ENCODE data around the gene FAM193B. TPM values are rescaled to one million over a fixed set of nuclear protein-coding genes. Genes with fewer than 3 reads are reported as not detected.
A peak's percentile ranks its signal among the peaks of the same experiment; 100 is the strongest.
"Not testable (repeated sequence)": the region's sequence is repeated elsewhere in the genome, so short reads cannot be mapped to it uniquely, and the experiment has no call there.

The FAM193B gene
- total RNA-seq, 3 donors from 2014 or later: 54.7 to 63.7 (median 62.1) TPM

DNA sequence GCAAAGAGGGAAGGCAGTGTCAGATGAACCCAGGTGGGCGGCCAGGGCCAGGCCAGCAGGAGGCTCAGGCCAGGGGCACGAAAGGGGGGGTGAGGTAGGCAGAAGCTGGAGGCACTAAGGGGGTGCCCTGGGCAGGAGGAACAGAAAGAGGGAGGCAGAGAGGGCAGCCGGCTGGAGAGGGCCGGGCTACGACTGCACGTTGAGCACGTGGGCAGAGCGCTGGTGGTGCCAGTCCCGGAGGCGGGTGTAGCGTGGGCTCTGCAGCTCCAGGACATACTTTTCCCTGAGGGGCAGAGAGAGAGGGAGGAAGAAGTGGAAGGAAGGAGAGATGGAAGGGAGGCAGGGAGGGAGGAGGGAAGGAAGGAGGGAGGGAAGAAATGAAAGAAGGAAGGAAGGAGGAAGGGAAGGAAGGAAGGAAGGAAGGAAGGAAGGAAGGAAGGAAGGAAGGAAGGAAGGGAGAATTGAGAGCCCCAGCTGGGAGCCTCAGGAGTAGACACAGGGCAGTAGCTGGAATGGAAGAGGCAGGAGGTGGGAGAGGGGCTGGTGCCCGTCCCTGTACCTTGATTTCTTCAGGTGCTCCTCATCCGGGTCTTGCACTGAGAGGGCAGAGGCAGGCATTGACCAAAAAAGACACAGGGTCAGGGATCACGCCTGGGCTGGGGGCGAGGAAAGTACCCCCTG lies 63.9 kb downstream of the FAM193B start:
- ATAC-seq (no peak), DNase-seq (no peak)
- Mint-ChIP-seq H3K36me3 (ENCODE audit: insufficient read depth) (peaks cover 6% of the 10 kb centered on the region), H3K4me3 (no peak overlapping the region), H3K9me3 (no peaks in the 10 kb centered on the region), H3K27me3 (ENCODE audit: low read depth) (no peaks in the 10 kb centered on the region), H3K4me1 (ENCODE audit: low read depth) (peaks cover 7% of the 10 kb centered on the region)

DNA sequence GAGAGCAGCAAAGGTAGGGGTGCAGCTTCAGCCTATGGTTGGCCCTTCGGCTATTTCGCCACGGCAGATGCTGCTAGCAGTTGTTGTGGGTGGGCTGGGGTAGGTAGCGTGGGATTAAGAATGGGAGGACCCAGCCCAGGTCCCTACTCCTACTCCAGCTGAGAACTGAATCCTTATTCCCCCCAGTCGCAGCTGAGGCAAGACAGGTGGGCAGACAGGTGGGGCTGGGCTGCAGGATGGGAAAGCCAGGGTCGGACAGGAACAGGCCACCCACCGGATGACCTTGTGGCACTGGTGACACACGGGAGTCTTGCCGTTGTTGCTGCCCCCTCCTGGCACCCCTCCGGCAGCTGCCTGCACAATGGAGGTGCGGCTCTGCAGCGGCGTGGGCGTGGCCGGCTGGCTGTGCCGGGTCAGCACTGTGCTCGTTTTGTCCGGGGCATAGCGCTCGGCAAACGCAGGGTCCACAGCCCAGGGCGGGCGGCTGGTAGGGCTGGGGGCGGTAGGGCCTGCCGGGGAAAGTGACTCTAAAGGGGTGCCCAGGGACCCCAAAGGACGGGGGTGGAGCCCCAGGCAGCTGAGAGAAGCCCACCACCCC lies 65.1 kb downstream of the FAM193B start:
- H3K4me1 Mint-ChIP-seq (ENCODE audit: low read depth): peaks cover 4% of the 10 kb centered on the region
- H3K36me3 Mint-ChIP-seq (ENCODE audit: insufficient read depth): peaks cover 6% of the 10 kb centered on the region
- DNase-seq: no peak
- no peak overlapping the region for H3K4me3 Mint-ChIP-seq
- H3K27me3 Mint-ChIP-seq (ENCODE audit: low read depth): no peaks in the 10 kb centered on the region
- ATAC-seq: no peak
- H3K9me3 Mint-ChIP-seq: no peaks in the 10 kb centered on the region

DNA sequence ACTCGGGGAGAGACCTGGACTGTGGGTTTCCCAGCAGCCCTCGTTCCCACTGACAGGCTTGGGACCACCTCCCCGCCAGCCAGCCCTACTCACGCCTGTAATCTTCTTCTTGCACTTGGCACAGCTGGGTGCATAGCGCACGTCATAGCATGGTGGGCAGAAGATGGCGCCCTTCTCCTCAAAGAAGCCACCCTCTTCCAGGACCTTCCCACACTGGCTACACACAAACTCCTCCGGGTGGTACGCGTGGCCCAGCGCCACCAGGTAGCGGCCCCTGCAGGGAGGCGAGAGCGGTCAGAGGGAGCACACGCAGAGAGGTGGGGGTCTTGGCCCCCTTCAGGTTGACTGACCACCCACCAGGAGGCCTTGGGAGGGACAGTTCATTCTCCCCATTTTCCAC lies 66.4 kb downstream of the FAM193B start:
- no peaks in the 10 kb centered on the region for H3K27me3 Mint-ChIP-seq (ENCODE audit: low read depth)
- H3K36me3 Mint-ChIP-seq (ENCODE audit: insufficient read depth): peaks cover 4% of the 10 kb centered on the region

DNA sequence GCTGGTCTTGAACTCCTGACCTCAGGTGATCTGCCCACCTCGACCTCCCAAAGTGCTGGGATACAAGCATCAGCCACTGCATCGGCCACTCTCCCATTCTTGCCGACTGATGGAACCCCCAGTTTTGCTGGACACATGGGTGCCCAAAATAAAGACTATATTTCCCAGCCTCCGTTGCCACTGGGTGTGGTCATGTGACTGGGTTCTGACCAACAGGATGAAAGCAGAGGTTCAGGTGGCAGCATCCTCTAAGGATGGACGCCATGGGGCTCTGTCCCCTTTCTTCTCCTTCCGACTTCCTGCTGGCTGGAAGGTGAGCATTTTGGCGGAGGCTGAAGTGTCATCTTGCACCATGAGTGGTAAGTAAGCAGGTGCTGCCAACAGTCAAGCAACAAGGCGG lies 67.2 kb downstream of the FAM193B start:
- H3K4me3 Mint-ChIP-seq: no peak overlapping the region
- no peaks in the 10 kb centered on the region for H3K9me3 Mint-ChIP-seq
- no peaks in the 10 kb centered on the region for H3K27me3 Mint-ChIP-seq (ENCODE audit: low read depth)
- no peak for ATAC-seq
- no peaks in the 10 kb centered on the region for H3K4me1 Mint-ChIP-seq (ENCODE audit: low read depth)
- peaks cover 1% of the 10 kb centered on the region for H3K36me3 Mint-ChIP-seq (ENCODE audit: insufficient read depth)
- DNase-seq: no peak

More for the DNA sequence above, 66.4 kb downstream of the FAM193B start:
- no peaks in the 10 kb centered on the region for H3K4me1 Mint-ChIP-seq (ENCODE audit: low read depth)
- DNase-seq (no peak), ATAC-seq (no peak)
- H3K9me3 Mint-ChIP-seq: no peaks in the 10 kb centered on the region
- H3K4me3 Mint-ChIP-seq: no peak overlapping the region

DNA sequence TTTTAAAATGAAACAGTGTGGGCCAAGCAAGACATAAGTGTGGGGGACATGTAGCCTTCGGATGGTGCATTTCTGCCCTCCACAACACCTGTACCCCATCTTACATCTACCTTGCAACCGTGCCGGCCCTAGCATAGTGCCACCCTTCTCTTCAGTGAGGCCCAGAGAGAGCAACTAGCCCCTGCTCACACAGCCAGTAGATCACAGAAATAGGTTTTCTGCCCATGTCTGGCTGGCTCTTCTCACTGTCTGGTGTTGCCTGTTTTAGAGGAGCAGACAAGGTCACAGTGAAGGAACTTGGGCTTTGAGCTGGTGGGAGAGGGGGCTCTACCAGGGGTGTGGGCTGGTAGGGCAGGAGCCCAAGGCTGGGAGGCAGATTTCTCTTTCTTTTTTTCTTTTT lies 68.1 kb downstream of the FAM193B start:
- Mint-ChIP-seq H3K27me3 (ENCODE audit: low read depth) (no peaks in the 10 kb centered on the region), H3K4me1 (ENCODE audit: low read depth) (no peaks in the 10 kb centered on the region), H3K9me3 (no peaks in the 10 kb centered on the region), H3K4me3 (no peak overlapping the region), H3K36me3 (ENCODE audit: insufficient read depth) (peaks cover 1% of the 10 kb centered on the region)
- ATAC-seq (no peak), DNase-seq (no peak)

DNA sequence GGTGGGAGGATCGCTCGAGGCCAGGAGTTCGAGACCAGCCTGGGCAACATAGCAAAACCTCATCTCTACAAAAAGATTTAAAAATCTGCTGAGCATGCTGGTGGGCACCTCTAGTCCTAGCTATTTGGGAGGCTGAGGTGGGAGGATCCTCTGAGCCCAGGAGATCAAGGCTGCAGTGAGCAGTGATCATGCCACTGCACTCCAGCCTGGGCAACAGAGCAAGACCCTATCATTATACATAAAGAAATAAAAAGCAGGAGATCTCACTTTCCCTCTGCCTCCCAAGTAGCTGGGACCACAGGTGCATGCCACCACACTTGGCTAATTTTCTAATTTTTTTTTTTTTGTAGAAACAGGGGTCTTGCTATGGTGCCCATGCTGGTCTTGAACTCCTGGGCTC lies 68.6 kb downstream of the FAM193B start:
- H3K4me3 Mint-ChIP-seq; H3K4me1 Mint-ChIP-seq (ENCODE audit: low read depth); DNase-seq; ATAC-seq; H3K36me3 Mint-ChIP-seq (ENCODE audit: insufficient read depth); H3K9me3 Mint-ChIP-seq; H3K27me3 Mint-ChIP-seq (ENCODE audit: low read depth): not testable (repeated sequence)

DNA sequence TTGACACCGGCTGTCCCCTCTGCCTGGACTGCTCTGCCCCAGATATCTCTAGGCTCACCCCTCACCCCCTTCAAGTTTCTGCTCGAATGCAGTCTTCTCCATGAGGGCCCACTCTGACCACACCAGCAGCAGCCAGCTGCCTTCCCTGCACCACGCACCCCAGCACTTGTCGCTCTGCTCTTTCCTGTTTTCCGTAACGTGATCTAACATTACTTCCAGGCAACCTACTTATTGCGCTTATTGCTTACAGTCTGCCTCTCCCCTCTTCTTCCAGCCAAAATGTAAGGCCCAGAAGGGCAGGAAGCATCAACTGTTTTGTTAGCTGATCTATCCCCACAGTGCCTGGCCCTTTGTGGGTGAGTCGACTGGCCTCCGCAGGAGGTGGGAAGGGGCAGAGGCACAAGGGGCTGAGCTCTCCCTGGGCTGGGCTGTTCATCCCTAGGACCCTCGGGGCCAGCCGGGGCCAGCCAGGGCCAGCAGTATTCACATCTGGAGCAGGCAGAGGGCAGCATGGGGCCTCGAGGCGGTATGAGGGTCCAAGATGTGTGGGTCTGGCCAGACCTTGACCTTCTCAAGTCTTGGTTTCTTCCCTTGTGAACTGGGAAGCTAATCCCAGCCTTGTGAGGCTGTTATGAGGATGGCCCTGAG lies 69.3 kb downstream of the FAM193B start:
- Mint-ChIP-seq H3K4me1 (ENCODE audit: low read depth) (peaks cover under 1% of the 10 kb centered on the region), H3K4me3 (no peak overlapping the region), H3K27me3 (ENCODE audit: low read depth) (no peaks in the 10 kb centered on the region), H3K36me3 (ENCODE audit: insufficient read depth) (peaks cover 1% of the 10 kb centered on the region), H3K9me3 (no peaks in the 10 kb centered on the region)
- DNase-seq: no peak
- no peak for ATAC-seq

DNA sequence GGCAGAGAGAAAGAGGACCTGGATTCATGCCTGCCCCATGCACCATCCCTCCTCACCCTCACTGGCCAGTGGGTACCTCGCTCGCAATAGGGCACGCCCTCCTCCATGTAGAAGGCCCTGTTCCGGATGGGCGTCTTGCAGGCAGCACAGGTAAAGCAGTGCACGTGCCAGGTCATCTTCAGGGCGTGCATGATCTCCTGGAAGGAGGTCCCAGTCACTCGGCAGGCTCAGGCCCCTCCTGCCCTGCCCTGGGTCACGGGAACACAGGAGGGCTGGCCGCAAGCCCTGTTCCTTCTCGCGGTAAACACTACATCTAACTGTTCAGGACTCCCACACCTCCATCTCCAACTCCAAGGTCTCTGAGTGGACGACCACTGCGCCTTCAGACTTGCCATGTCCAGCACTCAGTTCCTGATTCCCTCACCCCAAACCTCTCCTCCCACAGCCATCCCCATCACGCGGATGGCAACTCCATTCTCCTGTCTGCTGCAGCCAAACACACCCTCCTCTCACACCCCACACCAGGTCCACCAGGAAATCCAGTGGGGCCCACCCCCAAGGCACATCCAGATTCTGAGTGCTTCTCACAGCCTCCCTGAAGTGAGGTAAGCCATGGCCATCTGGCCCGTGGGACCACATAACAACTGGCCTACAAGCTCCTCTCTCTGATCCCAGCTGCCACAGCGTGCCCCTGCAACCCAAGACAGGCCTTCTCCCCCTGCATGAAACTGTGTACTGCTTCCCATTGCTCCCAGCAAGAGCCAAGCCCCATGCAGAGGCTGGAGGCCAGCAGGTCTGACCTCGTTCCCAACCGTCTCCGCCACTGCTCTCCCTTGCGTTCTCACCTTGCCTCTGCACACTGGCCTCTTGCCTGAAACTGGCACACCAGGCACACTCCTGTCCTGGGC lies 70.1 kb downstream of the FAM193B start:
- no peaks in the 10 kb centered on the region for H3K9me3 Mint-ChIP-seq
- H3K36me3 Mint-ChIP-seq (ENCODE audit: insufficient read depth): peaks cover 1% of the 10 kb centered on the region
- H3K27me3 Mint-ChIP-seq (ENCODE audit: low read depth): no peaks in the 10 kb centered on the region
- peaks cover 6% of the 10 kb centered on the region for H3K4me1 Mint-ChIP-seq (ENCODE audit: low read depth)
- ATAC-seq: no peak
- H3K4me3 Mint-ChIP-seq: no peak overlapping the region
- DNase-seq: no peak

DNA sequence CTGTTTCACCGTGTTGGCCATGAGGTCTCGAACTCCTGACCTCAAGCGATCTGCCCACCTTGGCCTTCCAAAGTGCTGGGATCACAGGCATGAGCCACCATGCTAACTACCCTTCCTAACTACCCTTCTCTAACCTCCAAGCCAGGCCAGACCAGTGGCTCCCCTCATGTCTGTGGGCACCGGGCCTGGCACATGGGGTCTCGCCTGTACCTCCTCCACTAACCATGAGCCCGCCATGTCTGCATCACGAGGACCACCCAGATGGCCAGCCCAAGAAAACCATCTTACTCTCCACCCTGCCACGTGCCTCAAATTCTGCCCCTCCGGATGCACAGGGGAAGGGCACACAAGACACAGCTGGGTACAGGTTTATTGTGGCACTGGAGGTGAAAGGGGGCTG lies 71.3 kb downstream of the FAM193B start:
- H3K4me1 Mint-ChIP-seq (ENCODE audit: low read depth): peaks cover 14% of the 10 kb centered on the region
- no peaks in the 10 kb centered on the region for H3K36me3 Mint-ChIP-seq (ENCODE audit: insufficient read depth)
- no peak for DNase-seq

DNA sequence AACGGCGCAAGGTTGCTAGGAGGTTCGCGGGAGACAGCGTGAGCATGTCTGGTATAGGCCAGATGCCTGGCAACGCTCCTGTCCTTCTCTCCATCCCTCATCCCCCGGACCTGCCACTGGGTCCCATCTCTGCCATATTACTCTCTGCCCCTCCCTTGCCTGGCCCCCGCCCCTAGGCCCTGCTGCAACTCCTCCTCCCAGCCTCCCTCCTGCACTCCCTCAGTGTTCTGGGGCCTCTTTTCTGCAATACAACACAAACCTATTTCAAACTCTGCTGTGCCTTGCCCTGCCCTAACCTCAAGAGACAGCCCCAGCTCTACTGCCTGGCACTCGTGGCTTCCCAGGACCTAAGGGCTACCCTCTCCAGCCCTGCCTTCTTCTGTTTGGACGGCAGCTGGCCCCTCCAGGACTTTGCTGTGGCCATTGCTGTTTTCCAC lies 72.0 kb downstream of the FAM193B start:
- Mint-ChIP-seq H3K4me3 (no peak overlapping the region), H3K9me3 (no peaks in the 10 kb centered on the region), H3K27me3 (ENCODE audit: low read depth) (no peaks in the 10 kb centered on the region), H3K36me3 (ENCODE audit: insufficient read depth) (no peaks in the 10 kb centered on the region), H3K4me1 (ENCODE audit: low read depth) (peaks cover 14% of the 10 kb centered on the region)
- DNase-seq (no peak), ATAC-seq (no peak)

More for the DNA sequence above, 71.3 kb downstream of the FAM193B start:
- no peak overlapping the region for H3K4me3 Mint-ChIP-seq
- H3K27me3 Mint-ChIP-seq (ENCODE audit: low read depth): no peaks in the 10 kb centered on the region
- ATAC-seq: no peak
- no peaks in the 10 kb centered on the region for H3K9me3 Mint-ChIP-seq

DNA sequence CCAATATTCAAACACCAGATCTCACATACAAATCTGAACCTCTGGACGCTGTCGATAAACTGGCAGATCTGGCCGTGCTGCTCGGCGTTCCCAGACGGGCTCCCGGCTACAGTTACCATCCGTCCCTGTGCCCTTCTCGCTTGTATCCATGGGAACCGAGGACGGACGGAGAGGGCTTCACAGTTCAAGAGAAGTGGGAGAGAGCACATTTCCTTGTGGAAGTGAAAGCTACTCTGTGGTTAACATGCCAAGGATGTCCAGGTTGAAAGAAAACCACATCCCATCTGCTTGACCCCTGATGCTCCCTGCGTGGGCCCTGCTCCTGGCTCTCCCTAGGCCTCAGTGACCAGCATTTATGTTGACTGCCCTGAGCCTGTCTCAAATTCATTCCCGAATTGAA lies 74.6 kb downstream of the FAM193B start:
- Mint-ChIP-seq H3K36me3 (ENCODE audit: insufficient read depth) (no peaks in the 10 kb centered on the region), H3K9me3 (no peaks in the 10 kb centered on the region), H3K4me3 (no peak overlapping the region), H3K27me3 (ENCODE audit: low read depth) (no peaks in the 10 kb centered on the region), H3K4me1 (ENCODE audit: low read depth) (peaks cover 27% of the 10 kb centered on the region)
- DNase-seq (no peak), ATAC-seq (no peak)

DNA sequence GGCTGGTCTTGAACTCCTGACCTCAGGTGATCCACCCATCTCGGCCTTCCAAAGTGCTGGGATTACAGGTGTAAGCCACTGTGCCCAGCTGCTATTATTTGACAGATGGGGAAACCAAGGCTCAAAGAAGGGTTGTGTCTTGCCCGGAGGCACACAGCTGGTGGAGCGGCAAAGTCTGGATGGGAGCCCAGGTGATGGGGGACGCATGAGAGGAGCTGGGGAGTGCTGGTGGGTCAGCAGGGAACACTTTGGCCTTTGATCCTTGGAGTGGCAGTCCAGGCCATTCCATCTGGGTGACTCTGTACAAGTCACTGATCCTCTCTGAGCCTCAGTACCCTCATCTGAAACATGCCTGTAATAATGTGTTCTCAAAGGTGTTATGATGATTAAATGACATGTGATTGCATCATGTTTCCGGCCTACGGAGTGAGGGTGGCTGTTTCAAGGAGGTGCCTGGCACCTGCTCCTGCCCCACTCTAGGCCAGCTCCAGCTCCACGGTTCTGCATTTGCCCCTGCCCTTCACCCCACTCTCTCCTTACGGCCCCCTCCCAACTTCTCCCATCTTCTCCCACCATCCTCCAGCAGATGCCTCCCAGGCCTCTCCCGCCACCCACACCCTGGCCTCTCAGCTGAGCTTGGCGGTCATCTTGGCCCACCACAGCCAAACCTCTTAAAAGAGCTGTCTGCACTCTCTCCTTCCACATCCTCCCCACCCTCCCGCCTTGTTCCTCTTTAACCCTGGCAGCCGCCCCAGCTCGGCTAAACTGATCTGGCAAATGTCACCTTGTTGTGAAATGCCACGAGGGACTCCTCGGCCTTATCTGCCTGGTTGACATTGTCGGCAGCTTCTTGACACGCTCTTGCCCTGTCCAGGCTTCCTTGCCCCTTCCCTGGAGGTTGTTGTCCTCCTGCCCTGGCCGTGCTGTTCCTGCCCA lies 75.4 kb downstream of the FAM193B start:
- ATAC-seq (peak; percentile 73 to 80), DNase-seq (peak; percentile 38)
- Mint-ChIP-seq H3K27me3 (ENCODE audit: low read depth) (peaks cover 3% of the 10 kb centered on the region), H3K4me1 (ENCODE audit: low read depth) (peaks cover 30% of the 10 kb centered on the region), H3K36me3 (ENCODE audit: insufficient read depth) (no peaks in the 10 kb centered on the region), H3K9me3 (no peaks in the 10 kb centered on the region), H3K4me3 (no peak overlapping the region)

DNA sequence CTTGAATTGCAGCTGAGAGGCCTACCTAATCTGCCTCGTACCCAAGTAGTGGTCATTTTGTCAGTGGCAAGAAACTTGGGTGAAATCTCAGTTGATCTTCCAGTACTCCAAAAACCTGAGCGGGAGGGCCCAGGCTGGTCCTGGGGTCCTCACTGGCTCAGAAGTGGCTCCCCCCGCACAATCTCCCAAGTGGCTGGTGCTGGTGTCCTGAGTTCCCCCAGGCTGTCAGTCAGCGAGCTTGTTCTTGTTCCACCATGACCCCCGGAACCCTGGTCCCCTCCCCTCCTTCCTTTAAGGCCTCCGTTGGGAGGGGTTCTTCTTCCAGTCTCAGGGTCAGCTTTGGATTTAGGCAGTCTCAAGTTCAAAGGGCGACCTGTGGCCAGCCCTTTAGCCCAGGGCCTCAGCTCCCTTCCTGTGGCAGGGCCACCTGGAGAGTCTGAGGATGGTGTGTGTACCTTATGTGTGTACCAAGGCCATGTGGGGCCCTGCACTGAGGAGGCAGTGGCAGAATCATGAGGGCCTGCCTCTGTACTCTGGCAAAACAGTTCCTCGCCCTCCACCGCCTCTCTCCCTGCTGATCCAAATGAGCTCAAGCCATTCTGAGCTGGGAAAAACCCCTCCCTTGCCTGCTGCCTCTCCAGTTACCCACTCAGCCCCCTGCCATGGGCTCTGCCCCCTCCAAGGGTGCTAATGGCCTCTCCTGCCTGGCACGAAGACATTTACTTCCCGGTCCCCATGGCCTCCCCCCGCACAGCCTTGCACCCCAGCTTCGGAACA lies 76.5 kb downstream of the FAM193B start:
- ATAC-seq (no peak), DNase-seq (no peak)
- no peaks in the 10 kb centered on the region for H3K36me3 Mint-ChIP-seq (ENCODE audit: insufficient read depth)
- peaks cover 32% of the 10 kb centered on the region for H3K4me1 Mint-ChIP-seq (ENCODE audit: low read depth)
- no peak overlapping the region for H3K4me3 Mint-ChIP-seq
- peaks cover 5% of the 10 kb centered on the region for H3K27me3 Mint-ChIP-seq (ENCODE audit: low read depth)
- H3K9me3 Mint-ChIP-seq: no peaks in the 10 kb centered on the region

Data from activated T-cell treated with anti-CD3 and anti-CD28 coated beads, Interleukin-2, amount 50 U/mL, for 4 hours (primary cell).